Activated CD4-positive, CD25-positive, alpha-beta regulatory T cell treated with anti-CD3 and anti-CD28 coated beads, Interleukin-2, amount 50 U/mL, for 72 hours (primary cell): ENCODE measurements around the gene TBX18.

Experiments
- DNase-seq: peaks from one replicate; pipeline ENCODE4 v3.0.0; 2021

The TBX18 gene

DNA sequence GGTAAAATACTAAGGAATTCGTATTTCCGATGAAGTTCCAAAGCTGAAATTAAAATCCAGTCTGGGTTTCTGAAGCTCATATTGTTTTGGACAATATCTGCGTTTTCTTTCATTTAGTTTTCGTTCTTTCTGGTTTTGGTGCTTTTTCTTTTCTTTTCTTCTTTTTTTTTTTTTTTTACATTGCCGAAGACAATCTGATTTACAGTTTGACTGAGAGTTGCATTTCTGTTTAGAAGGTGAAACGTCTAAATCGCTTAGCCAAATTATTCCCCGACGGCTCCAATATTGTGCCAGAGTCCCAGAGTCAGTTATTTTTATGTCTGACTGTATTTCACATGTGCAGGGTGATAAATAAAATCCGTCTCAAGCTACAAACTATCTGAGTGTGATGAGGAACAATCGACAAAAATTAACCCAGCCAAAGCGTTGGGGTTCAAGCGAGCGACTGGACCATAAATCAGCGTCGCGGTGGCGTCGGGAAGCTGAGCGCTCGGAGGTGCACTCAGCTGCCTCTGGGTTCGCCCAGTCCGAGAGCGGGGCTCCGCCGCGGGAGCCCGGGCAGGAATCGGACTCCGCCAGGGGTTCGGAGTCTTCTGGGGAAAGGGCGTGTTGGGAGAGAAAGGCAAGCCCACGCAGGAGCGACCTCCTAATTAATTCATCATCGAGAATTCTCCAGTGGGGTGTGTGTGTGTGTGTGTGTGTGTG, 8.2 kb upstream of the TBX18 start:
- DNase-seq: no peak

GRCh38 chr6:84771756-84772356, 7.5 kb upstream of the TBX18 start:
- DNase-seq: no peak

DNA sequence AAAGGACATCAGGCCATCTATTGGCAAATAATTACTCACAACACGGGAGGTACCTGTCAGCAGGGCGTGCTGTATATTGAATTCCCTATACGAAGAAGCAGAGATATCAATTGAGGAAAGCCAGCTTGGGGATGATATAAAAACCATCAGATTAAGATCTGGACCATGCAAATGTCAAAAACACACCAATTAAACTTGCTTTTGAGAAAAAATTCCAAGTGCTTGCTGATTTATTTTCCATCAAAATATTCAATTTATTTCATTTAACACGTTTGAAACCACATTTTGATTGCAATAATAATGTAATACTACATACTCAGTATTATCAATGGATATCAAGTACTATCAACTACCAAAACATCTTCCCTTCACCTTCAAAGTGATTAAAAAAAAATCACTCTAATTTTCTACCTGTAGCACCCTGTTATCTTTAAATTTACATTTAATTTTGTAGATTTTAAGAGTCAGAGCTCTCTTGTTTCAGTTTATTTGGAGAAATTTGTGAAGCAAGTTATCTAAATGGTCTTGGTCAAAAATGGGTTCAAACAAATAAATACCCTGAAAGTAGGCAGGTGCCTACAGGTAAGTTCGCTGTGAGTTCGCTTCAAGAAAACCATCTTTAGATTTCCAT, 6.8 kb upstream of the TBX18 start:
- DNase-seq: no peak

DNA sequence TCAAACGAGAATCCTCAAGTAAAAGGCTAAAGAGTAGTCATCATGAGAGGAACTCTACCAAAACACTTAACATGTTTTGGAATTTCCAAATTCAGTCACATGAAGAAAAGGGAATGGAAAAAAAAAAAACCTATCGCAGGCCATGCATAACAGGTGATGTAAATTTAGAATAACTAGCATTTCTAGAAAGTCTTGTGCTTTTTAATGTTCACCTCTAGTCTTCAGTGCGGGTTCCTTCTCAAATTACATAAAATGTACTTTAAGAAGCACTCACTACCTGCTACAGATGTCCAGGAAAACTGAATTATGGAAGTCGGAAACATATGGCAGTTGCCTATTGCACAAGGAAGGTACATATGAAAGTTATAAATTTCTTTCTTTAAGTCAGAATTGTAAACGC, 6.1 kb upstream of the TBX18 start:
- DNase-seq: no peak

- no peak for DNase-seq
Measured at GRCh38 chr6:84769306-84769705, 4.9 kb upstream of the TBX18 start.

DNA sequence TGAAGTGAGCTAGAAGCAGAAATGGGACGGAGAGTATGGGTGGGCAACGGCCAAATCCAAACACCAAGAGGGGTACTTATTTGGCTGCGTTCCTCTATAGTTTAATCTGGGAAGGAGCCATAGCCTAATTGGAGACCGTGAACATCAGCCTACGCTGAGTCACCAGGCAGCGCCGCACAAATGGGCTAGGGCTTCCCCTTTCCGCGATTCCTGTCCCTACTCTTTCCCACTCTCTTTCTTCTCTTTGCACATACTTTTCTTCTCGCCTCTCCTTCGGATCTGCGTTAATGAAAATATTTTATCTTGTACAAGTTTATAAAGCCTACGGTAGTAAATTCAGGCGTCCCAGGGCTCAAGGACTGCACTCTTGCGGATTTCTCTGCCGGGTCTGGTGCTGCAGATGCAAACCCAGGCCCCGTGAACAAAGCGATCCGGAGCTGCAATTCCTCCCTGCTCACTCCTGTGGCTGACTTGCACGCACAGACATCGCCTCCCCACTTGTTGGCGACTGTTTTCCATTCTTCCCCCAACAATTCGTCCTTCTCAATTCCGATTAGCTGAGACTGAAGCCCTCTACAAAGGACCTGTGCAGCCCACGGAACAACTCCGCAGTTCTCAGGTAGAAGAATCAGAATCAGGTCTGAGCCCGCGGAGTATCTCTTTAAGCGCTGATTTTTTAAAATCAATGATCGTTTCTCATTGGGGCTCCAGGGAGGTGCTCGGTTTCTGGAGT, 4.2 kb upstream of the TBX18 start:
- no peak for DNase-seq

- no peak for DNase-seq
Measured at GRCh38 chr6:84767526-84768201, 3.3 kb upstream of the TBX18 start.

- DNase-seq: no peak
Measured at GRCh38 chr6:84766799-84767525, 2.6 kb upstream of the TBX18 start.

GRCh38 chr6:84766118-84766798, 1.9 kb upstream of the TBX18 start:
- DNase-seq: no peak

DNA sequence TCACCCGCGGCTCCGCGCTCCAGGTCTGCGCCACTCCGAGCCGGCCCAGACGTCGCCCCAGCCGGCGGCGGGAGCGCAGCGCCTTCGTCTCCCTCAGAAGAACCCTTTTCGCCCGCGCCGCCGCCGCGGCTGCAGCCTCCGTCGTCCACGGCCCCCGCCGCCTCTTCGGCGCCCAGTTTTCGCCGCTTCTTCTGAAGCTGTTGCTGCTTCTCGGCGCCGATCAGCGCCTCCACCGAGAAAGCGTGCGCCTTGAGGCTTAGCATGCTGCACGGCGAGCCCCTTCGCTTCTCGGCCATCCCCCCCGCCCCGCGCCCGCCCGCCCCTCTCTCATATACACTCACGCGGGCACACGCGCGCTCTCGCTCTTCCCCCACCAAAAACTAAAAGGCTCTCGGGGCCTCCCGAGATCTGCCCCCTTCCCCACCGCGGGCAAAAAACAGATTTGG, 489 bp downstream of the TBX18 start:
- no peak for DNase-seq

GRCh38 chr6:84763003-84763885, 1.2 kb downstream of the TBX18 start:
- no peak for DNase-seq

GRCh38 chr6:84762220-84763002, 2.0 kb downstream of the TBX18 start:
- DNase-seq: no peak

GRCh38 chr6:84758486-84758885, 5.9 kb downstream of the TBX18 start:
- DNase-seq: no peak

DNA sequence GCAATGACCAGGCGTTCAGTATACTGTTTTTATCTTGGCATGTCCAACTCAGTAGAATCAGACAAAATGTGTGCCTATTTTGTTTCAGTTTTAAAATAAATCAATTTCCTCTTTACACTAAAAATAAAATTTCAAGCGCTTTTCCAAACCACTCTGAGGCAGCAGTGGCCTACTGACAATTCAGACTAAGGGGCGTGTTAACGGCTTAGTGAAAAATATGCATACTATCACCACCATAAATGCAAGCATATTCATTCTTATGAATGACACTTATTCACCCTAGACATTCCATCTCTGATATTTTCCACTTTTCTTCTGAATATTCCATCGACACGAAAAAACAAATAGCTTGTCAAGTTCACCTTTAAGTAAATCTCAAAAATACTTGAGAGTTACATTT, 7.5 kb downstream of the TBX18 start:
- DNase-seq: no peak

GRCh38 chr6:84756466-84756865, 7.9 kb downstream of the TBX18 start:
- DNase-seq: no peak

- DNase-seq: no peak
Measured at GRCh38 chr6:84753173-84753572, 11.2 kb downstream of the TBX18 start.

DNA sequence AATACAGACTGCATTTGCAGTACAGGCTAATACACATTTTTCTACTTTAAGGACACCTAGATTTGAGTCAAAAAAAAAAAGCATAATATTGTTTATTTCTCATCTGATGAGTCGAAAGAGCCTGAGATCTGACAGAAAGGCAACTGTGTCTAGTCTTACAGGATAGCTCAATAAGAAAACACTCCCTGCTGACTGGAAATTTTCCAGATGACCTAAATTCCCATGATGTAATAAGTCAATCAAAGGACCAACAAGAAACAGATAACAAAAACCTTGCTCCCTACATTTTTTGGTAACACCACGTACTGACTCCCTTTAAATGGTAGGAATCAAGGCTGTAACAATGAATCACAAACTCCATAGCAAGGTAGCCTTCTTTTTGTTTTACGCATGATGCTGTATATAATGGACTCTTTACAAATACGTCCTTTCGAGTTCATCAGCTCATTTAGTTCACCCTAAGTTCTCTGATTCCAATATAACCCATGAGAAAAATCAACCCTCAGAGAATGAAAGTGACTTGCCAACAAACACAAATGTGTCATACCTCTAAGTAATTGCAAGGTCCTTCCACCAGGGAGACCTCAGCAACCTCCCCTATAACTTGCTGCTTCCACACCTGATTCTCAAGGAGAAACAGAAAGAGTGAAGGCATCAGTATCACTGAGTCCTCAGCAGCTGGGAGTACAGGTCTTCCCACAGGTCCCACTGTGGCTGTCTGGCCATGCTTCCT, 12.1 kb downstream of the TBX18 start:
- no peak for DNase-seq

DNA sequence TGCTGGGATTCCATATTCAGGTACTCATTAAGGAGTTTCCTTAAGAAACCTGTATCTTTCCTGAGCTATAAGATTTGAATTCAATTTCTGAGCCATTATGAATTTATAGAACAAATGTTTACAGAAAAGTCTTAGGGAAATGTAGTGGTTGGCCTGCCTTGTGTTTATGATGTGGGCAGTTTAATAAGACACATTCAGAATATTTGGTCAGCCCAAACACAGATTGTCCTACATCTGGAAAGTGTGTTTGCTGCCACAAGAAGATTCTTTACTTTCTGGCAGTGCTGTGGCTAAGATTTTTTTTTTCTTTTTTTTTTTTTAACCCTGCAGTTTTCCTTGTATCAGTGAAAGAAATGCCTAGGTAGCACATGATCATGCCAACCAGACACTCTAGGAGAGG, 15.2 kb downstream of the TBX18 start:
- no peak for DNase-seq

- no peak for DNase-seq
Measured at GRCh38 chr6:84748376-84748775, 16.0 kb downstream of the TBX18 start.
